Neutrophil (primary cell): ENCODE results near the gene TMEM169.

Experiments
- H3K27ac ChIP-seq: fragments of 200-600 bp; sonication (generic); 2 replicates; pipeline ENCODE4 v1.5.1; 2016; ENCODE audit warnings: mild to moderate bottlenecking, moderate library complexity
- H3K27me3 ChIP-seq: fragments of 200-600 bp; sonication (generic); 2 replicates; pipeline ENCODE4 v1.6.0; 2016; ENCODE audit warnings: mild to moderate bottlenecking
- H3K36me3 ChIP-seq: fragments of 200-600 bp; sonication (generic); 2 replicates; pipeline ENCODE4 v1.5.1; 2017
- H3K4me1 ChIP-seq, 2 experiments: fragments of 200-600 bp in 1 of 2; sonication (generic) in 1 of 2; 1 replicate in 1 of 2; 2 replicates in 1 of 2; pipeline versions ENCODE4 v1.5.1 to v1.6.1; 2013 to 2016; ENCODE audit warnings: low read depth in 1 of 2, low read length in 1 of 2, mild to moderate bottlenecking in 1 of 2, moderate library complexity in 1 of 2; ENCODE audit not compliant: control insufficient read depth in 1 of 2, insufficient read depth in 1 of 2
- H3K4me3 ChIP-seq, 2 experiments: fragments of 200-600 bp in 1 of 2; sonication (generic) in 1 of 2; 1 replicate in 1 of 2; 2 replicates in 1 of 2; pipeline ENCODE4 v1.5.1; 2013 to 2016; ENCODE audit warnings: low read depth in 1 of 2, low read length in 1 of 2, mild to moderate bottlenecking in 1 of 2, moderate library complexity in 1 of 2
- H3K9me3 ChIP-seq: fragments of 200-600 bp; sonication (generic); 2 replicates; pipeline ENCODE4 v1.5.1; 2016
- CTCF ChIP-seq: fragments of 200-600 bp; sonication (generic); IDR thresholded peaks from 2 replicates; pipeline ENCODE4 v1.5.1; 2016; ENCODE audit warnings: antibody characterized with exemption

Gene TMEM169

GRCh38 chr2:216094701-216095100, 13.0 kb downstream of the TMEM169 start:
- no peak for TF ChIP-seq CTCF
- Histone ChIP-seq H3K9me3 (no peaks in the 10 kb centered on the region), H3K36me3 (no peaks in the 10 kb centered on the region), H3K4me1 (no peaks in the 10 kb centered on the region), H3K27ac (no peak overlapping the region), H3K27me3 (peaks cover 4% of the 10 kb centered on the region), H3K4me3 (no peak overlapping the region)

GRCh38 chr2:216098421-216099334, 17.0 kb downstream of the TMEM169 start:
- Histone ChIP-seq H3K27ac (no peak overlapping the region), H3K4me1 (no peaks in the 10 kb centered on the region), H3K9me3 (no peaks in the 10 kb centered on the region), H3K27me3 (peaks cover 4% of the 10 kb centered on the region), H3K36me3 (peaks cover 8% of the 10 kb centered on the region), H3K4me3 (no peak overlapping the region)
- TF ChIP-seq CTCF = no peak

- Histone ChIP-seq H3K27me3 (peaks cover under 1% of the 10 kb centered on the region), H3K4me1 (no peaks in the 10 kb centered on the region), H3K27ac (no peak overlapping the region), H3K4me3 (no peak overlapping the region), H3K36me3 (peaks cover 8% of the 10 kb centered on the region), H3K9me3 (no peaks in the 10 kb centered on the region)
- TF ChIP-seq CTCF = no peak
Observed at GRCh38 chr2:216101109-216101508, 19.4 kb downstream of the TMEM169 start.

- TF ChIP-seq CTCF = no peak
- H3K4me1 ChIP-seq = peaks cover 0 to under 1% of the 10 kb centered on the region in 2 experiments
Observed at GRCh38 chr2:216103213-216103612, 21.5 kb downstream of the TMEM169 start.

GRCh38 chr2:216104691-216105090, 23.0 kb downstream of the TMEM169 start:
- TF ChIP-seq CTCF = no peak
- no peaks in the 10 kb centered on the region for H3K27me3 ChIP-seq
- H3K4me3 ChIP-seq = no peak overlapping the region
- H3K9me3 ChIP-seq = no peaks in the 10 kb centered on the region
- no peak overlapping the region for H3K27ac ChIP-seq
- peaks cover 4 to 11% of the 10 kb centered on the region in 2 experiments for H3K4me1 ChIP-seq
- peaks cover 8% of the 10 kb centered on the region for H3K36me3 ChIP-seq

More at GRCh38 chr2:216103213-216103612, 21.5 kb downstream of the TMEM169 start:
- Histone ChIP-seq H3K27me3 (no peaks in the 10 kb centered on the region), H3K4me3 (no peak overlapping the region), H3K27ac (no peak overlapping the region), H3K9me3 (no peaks in the 10 kb centered on the region), H3K36me3 (peaks cover 8% of the 10 kb centered on the region)
